ENCODE measurements around the gene ZNF568. TPM values are rescaled to one million over a fixed set of nuclear protein-coding genes. Genes with fewer than 3 reads are reported as not detected.

The ZNF568 gene
- total and polyA plus RNA-seq, 2 of the 4 experiments (the other 2 are of a cell fraction) = 3.0 to 7.3 TPM

DNA sequence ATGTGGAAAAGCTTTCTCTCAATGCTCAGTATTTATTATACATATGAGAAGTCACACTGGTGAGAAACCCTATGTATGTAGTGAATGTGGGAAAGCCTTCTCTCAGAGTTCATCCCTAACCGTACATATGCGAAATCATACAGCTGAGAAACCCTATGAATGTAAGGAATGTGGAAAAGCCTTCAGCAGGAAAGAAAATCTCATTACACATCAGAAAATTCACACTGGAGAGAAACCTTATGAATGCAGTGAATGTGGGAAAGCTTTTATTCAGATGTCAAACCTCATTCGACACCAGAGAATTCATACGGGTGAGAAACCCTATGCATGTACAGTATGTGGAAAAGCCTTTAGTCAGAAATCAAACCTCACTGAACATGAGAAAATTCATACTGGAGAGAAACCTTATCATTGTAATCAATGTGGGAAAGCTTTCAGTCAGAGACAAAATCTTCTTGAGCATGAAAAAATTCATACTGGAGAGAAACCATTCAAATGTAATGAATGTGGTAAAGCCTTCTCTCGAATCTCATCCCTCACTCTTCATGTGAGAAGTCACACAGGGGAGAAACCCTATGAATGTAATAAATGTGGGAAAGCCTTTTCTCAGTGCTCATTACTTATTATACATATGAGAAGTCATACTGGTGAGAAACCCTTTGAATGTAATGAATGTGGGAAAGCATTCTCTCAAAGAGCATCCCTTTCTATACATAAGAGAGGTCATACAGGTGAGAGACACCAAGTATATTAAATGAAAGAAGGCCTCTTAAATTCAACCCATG, 34.4 kb downstream of the ZNF568 start:
- H3K18ac ChIP-seq (ENCODE audit: low read depth, low read length) = no peak overlapping the region
- H3K4me2 ChIP-seq (ENCODE audit: low read depth, low read length) = no peak overlapping the region
- peaks cover 43% of the 10 kb centered on the region for H3K9me3 ChIP-seq (ENCODE audit: control insufficient read depth, insufficient read depth, low read length)
- CTCF ChIA-PET = no interaction called here
- no peak overlapping the region for H2BK120ac ChIP-seq (ENCODE audit: low read depth, low read length)
- TF ChIP-seq SMC3 (IDR thresholded peaks at IDR 0.05; ENCODE audit: low read depth, low read length) = no peak
- TF ChIP-seq NFE2L2 (IDR thresholded peaks at IDR 0.05; ENCODE audit: low read depth, low read length) = no peak
- no peak for TF ChIP-seq MAFK (IDR thresholded peaks at IDR 0.05; ENCODE audit: low read depth, low read length)
- TF ChIP-seq POLR2A (IDR thresholded peaks at IDR 0.05; ENCODE audit: low read depth, low read length) = no peak
- no peak for TF ChIP-seq FOS (IDR thresholded peaks at IDR 0.05; ENCODE audit: low read depth, low read length)
- TF ChIP-seq RCOR1 (IDR thresholded peaks at IDR 0.05; ENCODE audit: insufficient replicate concordance, low read length) = no peak
- no peak for TF ChIP-seq RFX5 (IDR thresholded peaks at IDR 0.05; ENCODE audit: low read depth, low read length)
- no peak for TF ChIP-seq CEBPB (IDR thresholded peaks at IDR 0.05; ENCODE audit: low read depth, low read length)
- TF ChIP-seq CHD1 (IDR thresholded peaks at IDR 0.05; ENCODE audit: low read depth, low read length) = no peak
- no peak for TF ChIP-seq MAZ (IDR thresholded peaks at IDR 0.05; ENCODE audit: borderline replicate concordance, low read depth, low read length)
- TF ChIP-seq, protein P1, sequence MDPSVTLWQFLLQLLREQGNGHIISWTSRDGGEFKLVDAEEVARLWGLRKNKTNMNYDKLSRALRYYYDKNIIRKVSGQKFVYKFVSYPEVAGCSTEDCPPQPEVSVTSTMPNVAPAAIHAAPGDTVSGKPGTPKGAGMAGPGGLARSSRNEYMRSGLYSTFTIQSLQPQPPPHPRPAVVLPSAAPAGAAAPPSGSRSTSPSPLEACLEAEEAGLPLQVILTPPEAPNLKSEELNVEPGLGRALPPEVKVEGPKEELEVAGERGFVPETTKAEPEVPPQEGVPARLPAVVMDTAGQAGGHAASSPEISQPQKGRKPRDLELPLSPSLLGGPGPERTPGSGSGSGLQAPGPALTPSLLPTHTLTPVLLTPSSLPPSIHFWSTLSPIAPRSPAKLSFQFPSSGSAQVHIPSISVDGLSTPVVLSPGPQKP (IDR thresholded peaks at IDR 0.05; ENCODE audit: borderline replicate concordance, low read depth, low read length) = no peak
- TF ChIP-seq, protein P2, sequence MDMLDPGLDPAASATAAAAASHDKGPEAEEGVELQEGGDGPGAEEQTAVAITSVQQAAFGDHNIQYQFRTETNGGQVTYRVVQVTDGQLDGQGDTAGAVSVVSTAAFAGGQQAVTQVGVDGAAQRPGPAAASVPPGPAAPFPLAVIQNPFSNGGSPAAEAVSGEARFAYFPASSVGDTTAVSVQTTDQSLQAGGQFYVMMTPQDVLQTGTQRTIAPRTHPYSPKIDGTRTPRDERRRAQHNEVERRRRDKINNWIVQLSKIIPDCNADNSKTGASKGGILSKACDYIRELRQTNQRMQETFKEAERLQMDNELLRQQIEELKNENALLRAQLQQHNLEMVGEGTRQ (IDR thresholded peaks at IDR 0.05; ENCODE audit: low read depth, low read length) = no peak
- TF ChIP-seq RAD21 (IDR thresholded peaks at IDR 0.05; ENCODE audit: low read length) = no peak
- no peak overlapping the region for H2BK20ac ChIP-seq (ENCODE audit: low read depth, low read length)
- no peaks in the 10 kb centered on the region for H3K27me3 ChIP-seq (ENCODE audit: control insufficient read depth, insufficient read depth, low read length)
- ATAC-seq (ENCODE audit: low read depth) (no peak), DNase-seq (no peak)
- no CpG with 5 or more reads among the region's 5 CpGs for WGBS, 2 experiments (ENCODE audit: extremely low coverage in 2 of 2, insufficient read length in 1 of 2)
- H3K4me3 ChIP-seq (ENCODE audit: insufficient read depth, low read depth, low read length) = no peak overlapping the region
- H3K9ac ChIP-seq (ENCODE audit: low read depth, low read length) = no peak overlapping the region
- POLR2A ChIA-PET (ENCODE audit: unreplicated experiment) = no interaction called here
- BruUV-seq (replicated peaks) = no TSS peak
- no peak overlapping the region for H3K56ac ChIP-seq (ENCODE audit: extremely low read depth, insufficient read depth, low read length)
- H3K23ac ChIP-seq (ENCODE audit: low read depth, low read length) = no peak overlapping the region
- no peak overlapping the region for H2BK5ac ChIP-seq (ENCODE audit: low read depth, low read length, poor library complexity, severe bottlenecking)
- no peak overlapping the region for H2AK9ac ChIP-seq (replicated peaks; ENCODE audit: low read depth, low read length, poor library complexity)
- dilution Hi-C loops (cut with HindIII; ENCODE audit: low sequenced_read_pairs, unreplicated experiment) = no loop called here
- intact Hi-C loops (cut with micrococcal nuclease) = no loop called here
- H3K9me1 ChIP-seq (ENCODE audit: insufficient read depth, low read length) = no peaks in the 10 kb centered on the region
- no peaks in the 10 kb centered on the region for H3K4me1 ChIP-seq (ENCODE audit: control insufficient read depth, insufficient read depth, low read length)
- in situ Hi-C loops (cut with MboI; ENCODE audit: low sequenced_read_pairs) = no loop called here
- no peak overlapping the region for H3K14ac ChIP-seq (replicated peaks; ENCODE audit: low read depth, low read length)
- no peak overlapping the region for H4K8ac ChIP-seq (ENCODE audit: low read depth in 2 of 2, low read length in 2 of 2)
- H3K4ac ChIP-seq (ENCODE audit: low read depth, low read length) = no peak overlapping the region
- no peak overlapping the region for H2AFZ ChIP-seq (replicated peaks; ENCODE audit: low read length, poor library complexity)
- H3K79me1 ChIP-seq (ENCODE audit: low read depth in 1 of 2, low read length in 2 of 2) = no peaks in the 10 kb centered on the region
- H3K27ac ChIP-seq (ENCODE audit: insufficient read depth, low read length) = no peak overlapping the region
- H2AK5ac ChIP-seq (ENCODE audit: low read depth, low read length) = no peak overlapping the region
- peaks cover 15% of the 10 kb centered on the region for H3K36me3 ChIP-seq (ENCODE audit: control insufficient read depth, insufficient read depth, low read length)
- no peak overlapping the region for H2BK15ac ChIP-seq (ENCODE audit: low read depth, low read length)
- no peak overlapping the region for H4K91ac ChIP-seq (ENCODE audit: insufficient read depth, low read depth, low read length)
- H4K20me1 ChIP-seq (ENCODE audit: insufficient read depth, low read length) = no peaks in the 10 kb centered on the region
- H4K5ac ChIP-seq (ENCODE audit: low read depth, low read length) = no peak overlapping the region
